Iris pigment epithelial cell (primary cell): ENCODE data around the gene C20orf96.

Experiments used
- DNase-seq: peaks from one replicate; pipeline ENCODE4 v3.0.0-alpha.2; 2011; ENCODE audit warnings: low read depth

The C20orf96 gene

DNA sequence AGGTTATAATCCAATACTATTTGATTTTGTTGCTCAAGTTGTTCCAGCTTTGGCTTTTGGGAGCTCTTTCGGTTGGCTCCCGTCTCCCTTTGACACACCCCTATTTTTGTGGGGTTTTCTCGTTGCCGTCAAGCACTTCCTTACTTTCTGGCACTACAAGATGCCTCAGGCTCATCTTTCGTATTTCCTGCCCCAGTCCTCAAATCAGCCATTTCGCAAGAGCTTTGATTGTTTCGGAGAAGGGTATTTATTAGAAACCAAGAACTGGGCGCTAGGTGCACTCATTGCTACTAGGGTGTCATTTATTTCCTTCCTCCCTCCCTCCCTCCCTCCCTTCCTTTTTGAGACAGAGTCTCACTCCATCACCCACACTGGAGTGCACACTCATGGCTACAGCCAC is 21.5 kb upstream of the C20orf96 start:
- no peak for DNase-seq

DNA sequence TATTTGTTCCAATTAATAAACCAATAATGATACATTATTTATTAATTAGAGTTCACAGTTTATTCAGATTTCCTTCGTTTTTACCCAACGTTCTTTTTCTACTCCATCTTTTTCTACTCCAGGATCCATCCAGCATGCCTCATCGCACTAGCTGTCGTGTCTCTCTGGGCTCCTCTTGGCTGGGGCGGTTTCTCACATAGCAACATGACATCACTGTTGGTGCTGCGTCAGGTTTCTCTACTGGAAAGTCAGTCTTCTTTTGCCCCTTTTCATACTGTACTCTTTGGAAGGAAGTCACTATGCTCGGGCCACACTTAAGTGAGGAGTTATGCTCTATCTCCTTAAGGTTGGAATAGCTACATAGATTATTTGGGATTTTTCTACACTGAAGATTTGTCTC is 21.1 kb upstream of the C20orf96 start:
- no peak for DNase-seq

DNA sequence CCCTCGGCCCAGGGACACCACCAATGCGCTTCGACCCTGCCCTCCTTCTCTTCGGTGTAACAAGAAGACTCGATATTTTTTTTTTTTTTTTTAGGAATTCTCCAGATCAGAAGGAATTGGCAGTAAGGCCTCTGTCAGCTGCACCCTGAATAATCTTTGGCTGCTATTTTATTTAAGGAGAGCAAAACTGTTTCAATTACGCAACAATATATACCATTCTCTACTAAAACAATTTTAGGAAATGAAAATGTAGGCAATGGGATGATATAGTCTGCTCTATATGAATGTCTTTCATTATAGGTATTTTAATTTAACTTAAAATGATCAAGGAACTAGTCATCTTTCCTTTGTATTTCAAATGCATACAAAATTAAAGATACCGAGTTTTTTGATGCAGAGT is 20.1 kb upstream of the C20orf96 start:
- no peak for DNase-seq

- peak; percentile 99 for DNase-seq
Measured at GRCh38 chr20:309841-310644, 19.5 kb upstream of the C20orf96 start.

- no peak for DNase-seq
Measured at GRCh38 chr20:309306-309840, 18.8 kb upstream of the C20orf96 start.

GRCh38 chr20:308427-309038 is 18.0 kb upstream of the C20orf96 start:
- no peak for DNase-seq

DNA sequence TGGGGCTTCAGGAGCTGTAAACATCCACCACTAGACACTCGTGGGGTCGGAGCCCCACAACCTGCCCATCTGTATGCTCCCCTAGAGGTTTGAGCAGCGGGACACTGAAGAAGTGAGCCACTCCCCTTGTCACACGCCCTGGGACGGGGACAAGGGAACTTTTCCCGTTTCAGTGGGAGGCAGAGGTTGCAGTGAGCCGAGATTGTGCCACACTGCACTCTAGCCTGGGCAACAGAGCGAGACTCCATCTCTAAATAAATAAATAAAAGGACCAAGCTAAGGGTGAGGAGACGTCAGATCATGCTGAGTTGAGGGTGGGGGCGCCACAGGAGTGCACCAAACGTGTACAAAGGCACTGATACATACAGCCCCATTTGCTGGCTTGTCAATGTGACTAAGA is 15.2 kb upstream of the C20orf96 start:
- no peak for DNase-seq

DNA sequence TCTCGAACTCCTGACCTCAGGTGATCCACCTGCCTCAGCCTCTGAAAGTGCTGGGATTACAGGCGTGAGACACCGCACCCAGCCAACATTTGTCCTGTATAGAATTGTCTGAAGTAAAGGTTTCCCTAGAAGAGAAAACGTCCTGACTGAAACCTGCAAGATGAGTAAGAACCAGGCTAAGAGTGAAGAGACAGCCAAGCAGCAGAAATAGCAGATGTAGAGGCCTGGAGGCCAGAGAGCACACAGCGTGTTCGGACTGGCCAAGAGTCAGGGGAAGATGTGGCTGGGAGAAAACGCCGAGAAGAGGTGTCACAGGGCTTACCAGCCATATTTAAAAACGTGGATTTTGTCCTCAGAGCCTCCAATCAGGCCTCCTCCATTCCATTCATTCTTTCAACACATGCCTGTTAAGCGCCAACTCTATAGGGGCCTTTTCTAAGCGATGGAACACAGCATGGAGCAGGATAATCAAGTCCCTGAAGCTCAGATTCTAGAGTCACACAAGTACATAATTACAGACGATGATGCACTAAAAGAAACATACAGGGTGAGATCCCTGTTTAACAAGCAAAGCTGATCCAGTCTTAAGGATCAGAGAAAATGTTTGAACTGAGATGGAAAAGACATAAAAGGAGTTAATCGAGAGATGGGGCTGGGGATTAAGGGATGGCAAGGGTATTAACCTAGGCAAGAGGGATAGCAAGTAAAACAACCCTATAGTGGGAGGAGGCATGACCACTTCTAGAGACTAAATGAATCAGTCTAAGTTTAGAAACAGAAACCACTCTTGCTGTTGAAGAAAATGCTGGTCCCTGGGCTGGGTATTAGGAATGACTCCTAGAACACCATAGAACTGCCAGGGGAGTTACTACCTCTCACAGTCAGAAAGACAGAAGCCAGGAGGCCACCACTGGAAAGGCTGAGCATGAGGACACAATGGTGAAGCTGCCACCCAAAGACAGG is 11.6 kb upstream of the C20orf96 start:
- DNase-seq = no peak

DNA sequence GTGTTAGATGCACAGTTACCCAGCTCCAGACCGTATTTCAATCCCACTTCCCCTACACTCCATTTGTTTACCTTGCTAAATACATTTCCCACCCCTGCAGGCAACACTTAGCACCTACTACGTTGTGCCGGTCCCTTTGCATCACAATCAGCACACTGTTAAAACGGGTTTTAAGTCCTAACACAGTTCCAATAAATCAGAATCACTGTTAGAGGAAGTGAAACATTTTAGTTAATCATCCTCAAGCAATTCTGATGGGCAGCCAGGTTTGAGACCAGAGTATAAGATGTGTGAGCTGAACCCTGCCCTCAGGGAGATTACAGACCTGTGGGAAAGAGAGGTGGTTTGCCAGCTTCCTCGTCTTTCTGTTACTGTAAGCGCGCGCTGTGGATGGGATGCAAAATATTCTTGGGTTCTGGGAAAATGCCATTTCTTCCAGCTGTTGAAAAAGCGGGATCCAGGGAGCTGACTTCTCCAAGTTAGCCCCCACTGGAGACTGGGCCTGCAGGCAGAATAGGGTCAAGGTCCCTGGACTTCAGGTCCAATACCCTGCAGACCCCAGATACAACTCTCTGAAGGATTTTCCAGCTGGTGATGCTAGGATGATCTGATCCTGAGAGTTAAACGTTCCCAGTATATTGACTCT is 9.9 kb upstream of the C20orf96 start:
- no peak for DNase-seq

- no peak for DNase-seq
Measured at GRCh38 chr20:298776-299391, 8.3 kb upstream of the C20orf96 start.

- DNase-seq = peak; percentile 84
Measured at GRCh38 chr20:297925-298775, 7.6 kb upstream of the C20orf96 start.

GRCh38 chr20:297098-297924 is 6.8 kb upstream of the C20orf96 start, which contains the start of gene ZCCHC3:
TSS of gene ZCCHC3 (plus strand) at chr20:297570. CDS start at chr20:297587, 17 bp downstream.
- peak; percentile 97 for DNase-seq

DNA sequence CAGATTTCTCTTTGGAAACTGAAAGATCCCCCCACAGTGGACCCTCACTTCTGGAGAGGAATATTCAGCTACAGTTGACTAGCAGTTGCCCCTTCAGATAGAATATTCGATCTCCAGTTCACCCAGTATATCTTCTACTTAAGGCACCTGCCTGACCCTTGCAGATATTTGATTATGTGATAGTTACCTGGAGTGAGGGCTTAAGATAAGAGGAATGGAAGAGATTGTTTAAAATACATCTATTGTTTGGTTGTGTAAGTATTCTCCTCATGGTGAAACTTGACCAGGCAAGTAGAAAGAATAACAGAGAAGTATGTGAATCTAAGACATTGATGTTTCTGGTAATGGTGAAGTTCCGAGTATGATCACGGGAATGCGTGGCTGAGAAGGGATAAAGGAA is 5.3 kb upstream of the C20orf96 start:
- DNase-seq = no peak

DNA sequence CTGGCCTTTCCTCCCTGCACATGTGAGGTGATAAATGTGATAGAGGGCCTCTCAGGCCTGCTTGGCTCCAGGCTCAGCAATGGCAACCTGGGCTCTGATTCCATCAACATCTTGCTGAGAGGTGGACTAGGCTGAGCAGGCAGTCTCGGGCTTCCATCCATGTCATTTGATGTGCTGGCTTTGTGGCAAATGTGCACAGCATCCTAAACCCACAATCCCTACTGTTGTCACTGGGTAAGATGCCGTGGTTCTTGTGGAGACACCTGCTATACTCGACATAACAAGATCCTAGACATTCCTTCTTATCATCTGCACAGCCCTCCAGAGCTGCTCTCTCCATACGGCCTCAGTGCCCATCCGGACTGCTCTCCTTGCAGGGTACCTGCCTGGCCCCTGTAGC is 4.1 kb upstream of the C20orf96 start:
- no peak for DNase-seq

DNA sequence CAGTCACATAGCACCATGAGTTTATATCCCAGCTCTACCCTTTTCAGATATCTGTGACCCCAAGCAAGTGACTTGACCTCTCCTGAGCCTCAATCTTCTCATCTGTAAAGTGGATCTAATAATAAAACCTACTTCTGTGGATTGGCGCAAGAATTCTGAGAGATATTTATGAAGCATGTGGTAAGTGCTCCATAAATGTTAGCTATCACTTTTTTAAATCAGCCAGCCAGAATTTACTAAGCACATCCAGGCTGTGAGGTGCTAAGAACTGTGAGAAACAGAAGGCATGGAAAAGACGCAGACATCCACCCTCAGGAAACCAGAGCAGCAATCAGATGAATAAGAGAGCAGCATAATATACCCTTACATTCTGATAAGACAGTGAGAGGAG is 862 bp downstream of the C20orf96 start:
- no peak for DNase-seq

DNA sequence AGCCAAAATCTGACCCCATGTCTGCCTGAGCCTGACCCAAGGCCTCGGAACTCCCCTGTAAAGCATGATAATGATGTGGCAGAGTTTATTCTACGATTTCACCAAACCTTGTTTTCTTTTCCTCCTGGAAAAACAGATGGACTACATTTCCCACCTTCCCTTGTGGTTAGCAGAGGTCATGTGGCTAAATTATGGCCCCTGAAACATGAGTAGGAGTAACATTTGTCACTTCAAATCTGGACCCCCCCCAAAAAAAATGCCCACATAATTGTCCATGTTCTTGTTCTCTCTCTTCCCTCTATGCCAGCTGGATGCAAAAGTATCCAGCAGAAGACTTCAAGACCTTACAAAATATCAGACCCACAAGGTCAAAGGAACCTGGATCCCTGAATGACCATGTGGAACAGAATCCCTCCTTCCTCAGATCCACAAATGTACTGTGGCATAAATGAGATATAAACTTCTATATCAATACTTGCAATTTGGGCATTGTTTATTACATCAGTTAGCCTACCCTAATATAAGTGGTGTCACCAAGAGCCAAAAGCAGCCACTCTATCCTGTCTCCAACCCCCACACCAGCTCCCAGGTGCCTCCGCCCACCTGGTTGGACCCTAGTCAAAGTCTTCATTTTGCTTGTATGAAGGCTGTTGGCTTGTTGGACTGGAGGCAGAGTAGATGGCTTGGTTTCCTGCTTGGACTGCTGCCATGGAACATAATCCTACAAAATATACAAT is 1.4 kb downstream of the C20orf96 start:
- no peak for DNase-seq

- no peak for DNase-seq
Measured at GRCh38 chr20:286508-286907, 4.0 kb downstream of the C20orf96 start.

DNA sequence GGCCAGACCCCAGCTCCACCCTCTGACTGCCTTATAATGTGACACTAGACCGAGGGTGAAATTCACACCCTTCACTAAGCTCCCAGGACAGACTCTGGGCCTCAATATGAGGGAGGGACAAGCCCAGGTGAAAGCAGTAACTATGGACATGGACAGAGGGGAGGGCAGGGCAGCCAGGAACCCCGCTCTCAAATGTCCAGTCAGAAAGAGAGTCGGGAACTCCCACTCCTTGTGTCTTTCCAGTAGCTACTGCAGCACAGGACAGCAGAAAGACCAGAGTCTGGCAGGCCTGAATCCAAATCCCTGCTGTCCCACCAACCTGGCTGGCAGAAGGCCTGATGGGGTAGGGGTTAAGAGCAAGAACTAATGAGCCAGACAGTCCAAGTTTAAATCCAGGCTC is 6.4 kb downstream of the C20orf96 start:
- DNase-seq = no peak
